Mesothelial cell of epicardium (in vitro differentiated cells): Measurements from ENCODE around the gene EPHA4. TPM values are rescaled to one million over a fixed set of nuclear protein-coding genes. Genes with fewer than 3 reads are reported as not detected.
"Not testable (repeated sequence)": the region's sequence is repeated elsewhere in the genome, so short reads cannot be mapped to it uniquely, and the experiment has no call there.

Source experiments
- DNase-seq, 2 experiments: peaks; one replicate each; pipeline ENCODE4 v3.0.0; 2021; ENCODE audit warnings: low spot score in 2 of 2; ENCODE audit not compliant: unreplicated experiment in 2 of 2
- H3K27ac Mint-ChIP-seq: 2 replicates; pipeline ENCODE4 v1.8.0; 2021; ENCODE audit warnings: mixed read lengths
- H3K27me3 Mint-ChIP-seq: 2 replicates; pipeline ENCODE4 v1.8.0; 2021; ENCODE audit warnings: low read depth, mixed read lengths
- H3K36me3 Mint-ChIP-seq: 2 replicates; pipeline ENCODE4 v1.8.0; 2021; ENCODE audit warnings: mixed read lengths
- H3K4me1 Mint-ChIP-seq: 2 replicates; pipeline ENCODE4 v1.8.0; 2021; ENCODE audit warnings: mixed read lengths
- H3K4me3 Mint-ChIP-seq: 2 replicates; pipeline ENCODE4 v1.8.0; 2021; ENCODE audit warnings: mild to moderate bottlenecking, moderate library complexity, mixed read lengths
- H3K9me3 Mint-ChIP-seq: 2 replicates; pipeline ENCODE4 v1.8.0; 2021; ENCODE audit warnings: mixed read lengths
- total RNA-seq: library from RNA; stranded (reverse); gene quantifications from 3 replicates; pipeline ENCODE4 v1.2.1, GENCODE V29; 2021
- TF ChIP-seq, protein P1 (sequence below): fragments of 200-600 bp; sonication (generic); IDR thresholded peaks from one replicate; pipeline ENCODE4 v1.5.0; 2021; ENCODE audit warnings: antibody characterized with exemption; ENCODE audit not compliant: unreplicated experiment

Gene EPHA4
- total RNA-seq, 1 donor from 2014 or later: 20.5 TPM

- Mint-ChIP-seq H3K4me1 (peaks cover 25% of the 10 kb centered on the region), H3K9me3 (no peaks in the 10 kb centered on the region), H3K27ac (no peak overlapping the region), H3K36me3 (no peaks in the 10 kb centered on the region), H3K4me3 (no peak overlapping the region), H3K27me3 (peaks cover 3% of the 10 kb centered on the region)
- no peak for DNase-seq
- TF ChIP-seq, protein P1, sequence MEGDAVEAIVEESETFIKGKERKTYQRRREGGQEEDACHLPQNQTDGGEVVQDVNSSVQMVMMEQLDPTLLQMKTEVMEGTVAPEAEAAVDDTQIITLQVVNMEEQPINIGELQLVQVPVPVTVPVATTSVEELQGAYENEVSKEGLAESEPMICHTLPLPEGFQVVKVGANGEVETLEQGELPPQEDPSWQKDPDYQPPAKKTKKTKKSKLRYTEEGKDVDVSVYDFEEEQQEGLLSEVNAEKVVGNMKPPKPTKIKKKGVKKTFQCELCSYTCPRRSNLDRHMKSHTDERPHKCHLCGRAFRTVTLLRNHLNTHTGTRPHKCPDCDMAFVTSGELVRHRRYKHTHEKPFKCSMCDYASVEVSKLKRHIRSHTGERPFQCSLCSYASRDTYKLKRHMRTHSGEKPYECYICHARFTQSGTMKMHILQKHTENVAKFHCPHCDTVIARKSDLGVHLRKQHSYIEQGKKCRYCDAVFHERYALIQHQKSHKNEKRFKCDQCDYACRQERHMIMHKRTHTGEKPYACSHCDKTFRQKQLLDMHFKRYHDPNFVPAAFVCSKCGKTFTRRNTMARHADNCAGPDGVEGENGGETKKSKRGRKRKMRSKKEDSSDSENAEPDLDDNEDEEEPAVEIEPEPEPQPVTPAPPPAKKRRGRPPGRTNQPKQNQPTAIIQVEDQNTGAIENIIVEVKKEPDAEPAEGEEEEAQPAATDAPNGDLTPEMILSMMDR: no peak
These were observed 57.6 kb downstream of the EPHA4 start for GRCh38 chr2:221514305-221515040.

- Mint-ChIP-seq H3K4me1 (peaks cover 25% of the 10 kb centered on the region), H3K4me3 (no peak overlapping the region), H3K9me3 (no peaks in the 10 kb centered on the region), H3K27ac (no peak overlapping the region), H3K36me3 (no peaks in the 10 kb centered on the region), H3K27me3 (peaks cover 3% of the 10 kb centered on the region)
- DNase-seq: no peak
- TF ChIP-seq, protein P1: no peak
These were observed 58.9 kb downstream of the EPHA4 start for GRCh38 chr2:221513232-221513631.

DNA sequence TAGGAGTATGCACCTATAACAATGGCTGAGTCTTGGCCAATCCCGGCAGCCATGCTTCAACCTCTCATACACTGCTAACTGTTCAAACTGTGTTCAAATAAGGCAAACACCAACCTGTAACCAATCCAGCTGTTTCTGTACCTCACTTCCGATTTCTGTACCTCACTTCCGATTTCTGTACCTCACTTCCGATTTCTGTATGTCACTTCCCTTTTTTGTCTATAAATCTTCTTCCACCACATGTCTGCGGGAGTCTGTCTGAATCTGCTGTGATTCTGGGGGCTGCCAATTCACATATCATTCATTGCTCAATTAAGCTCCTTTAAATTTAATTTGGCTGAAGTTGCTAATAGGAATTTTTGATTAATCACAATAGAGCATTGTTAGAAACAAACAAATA, 60.8 kb downstream of the EPHA4 start:
- H3K4me1 Mint-ChIP-seq: peaks cover 25% of the 10 kb centered on the region
- not testable (repeated sequence) for H3K27me3 Mint-ChIP-seq, DNase-seq, H3K9me3 Mint-ChIP-seq, H3K36me3 Mint-ChIP-seq, H3K27ac Mint-ChIP-seq, H3K4me3 Mint-ChIP-seq

GRCh38 chr2:221506469-221506868, 65.6 kb downstream of the EPHA4 start:
- Mint-ChIP-seq H3K4me3 (no peak overlapping the region), H3K27me3 (no peaks in the 10 kb centered on the region), H3K36me3 (no peaks in the 10 kb centered on the region)

GRCh38 chr2:221505605-221506004, 66.5 kb downstream of the EPHA4 start:
- Mint-ChIP-seq H3K4me3 (no peak overlapping the region), H3K9me3 (no peaks in the 10 kb centered on the region), H3K4me1 (peaks cover 29% of the 10 kb centered on the region), H3K27me3 (no peaks in the 10 kb centered on the region), H3K27ac (no peak overlapping the region), H3K36me3 (no peaks in the 10 kb centered on the region)
- DNase-seq: no peak
- TF ChIP-seq, protein P1: no peak

More at GRCh38 chr2:221506469-221506868, 65.6 kb downstream of the EPHA4 start:
- Mint-ChIP-seq H3K9me3 (no peaks in the 10 kb centered on the region), H3K4me1 (peaks cover 24% of the 10 kb centered on the region), H3K27ac (no peak overlapping the region)
- TF ChIP-seq, protein P1: no peak
- no peak for DNase-seq

DNA sequence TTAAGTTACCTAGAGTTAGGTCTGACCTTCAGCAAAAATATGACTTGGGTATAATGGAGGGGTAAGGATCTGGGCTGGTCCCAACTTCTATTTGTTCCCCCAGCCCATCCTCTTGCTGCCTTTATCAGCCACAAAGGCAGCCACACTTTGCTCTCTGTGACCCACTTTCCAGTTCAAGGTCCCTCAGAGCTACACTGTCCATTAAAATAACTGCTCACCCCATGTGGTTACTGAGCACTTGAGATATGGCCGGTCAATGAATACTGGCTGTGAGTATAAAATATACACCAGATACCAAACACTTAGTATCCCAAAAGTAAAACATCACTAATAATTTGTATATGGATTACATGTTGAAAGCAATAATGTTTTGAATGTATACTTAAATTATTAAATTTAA, 67.2 kb downstream of the EPHA4 start:
- TF ChIP-seq, protein P1: no peak
- no peaks in the 10 kb centered on the region for H3K27me3 Mint-ChIP-seq
- no peak overlapping the region for H3K27ac Mint-ChIP-seq
- H3K36me3 Mint-ChIP-seq: no peaks in the 10 kb centered on the region
- DNase-seq: no peak
- peaks cover 29% of the 10 kb centered on the region for H3K4me1 Mint-ChIP-seq
- H3K9me3 Mint-ChIP-seq: no peaks in the 10 kb centered on the region
- no peak overlapping the region for H3K4me3 Mint-ChIP-seq
